HS-5 (cell line): ENCODE results near the gene KCNH2.

Experiments used
- DNase-seq: peaks from one replicate; pipeline ENCODE4 v3.0.0-alpha.2; 2012; ENCODE audit warnings: low read depth

The KCNH2 gene

DNA sequence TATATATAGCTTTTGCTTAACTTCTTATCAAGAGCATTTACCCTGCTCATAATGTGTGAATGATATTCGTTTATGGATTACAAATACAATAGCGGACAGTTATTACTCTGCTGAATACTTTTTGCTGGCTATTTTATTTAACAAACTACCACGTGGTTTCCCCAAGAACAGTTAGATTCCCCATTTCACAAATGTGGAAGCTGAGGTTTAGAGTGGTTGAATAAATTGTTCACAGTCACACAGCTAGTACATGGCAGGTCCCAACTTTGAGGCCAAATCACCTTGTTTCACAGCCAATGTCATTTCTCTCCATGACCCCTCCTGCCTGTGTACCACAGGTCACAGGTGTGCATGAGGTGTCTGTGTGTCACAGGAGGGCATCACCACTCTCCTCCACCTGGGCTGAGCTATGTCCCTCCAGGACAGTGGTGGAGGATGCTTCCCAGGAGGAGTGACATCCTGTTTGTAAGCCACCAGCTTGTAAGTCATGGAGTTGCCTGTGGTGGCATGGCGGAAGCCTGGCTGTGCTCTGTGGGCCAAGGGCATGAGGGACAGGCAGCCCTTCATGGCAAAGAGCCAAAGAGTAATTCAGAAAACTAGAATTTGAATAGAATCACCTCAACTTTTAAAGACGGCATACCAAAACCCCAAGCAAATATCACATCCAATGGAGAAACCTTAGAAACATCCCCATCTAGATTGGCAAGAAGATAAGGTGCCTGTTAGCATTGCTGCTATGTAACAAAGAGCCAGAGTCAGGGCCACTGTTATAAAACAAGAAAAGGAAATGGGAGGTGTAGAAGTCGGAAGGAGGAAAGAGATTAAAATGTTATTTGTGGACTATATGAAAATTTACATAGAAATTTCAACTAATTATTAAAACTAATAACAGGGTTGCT is 73.9 kb downstream of the KCNH2 start:
- DNase-seq = no peak

DNA sequence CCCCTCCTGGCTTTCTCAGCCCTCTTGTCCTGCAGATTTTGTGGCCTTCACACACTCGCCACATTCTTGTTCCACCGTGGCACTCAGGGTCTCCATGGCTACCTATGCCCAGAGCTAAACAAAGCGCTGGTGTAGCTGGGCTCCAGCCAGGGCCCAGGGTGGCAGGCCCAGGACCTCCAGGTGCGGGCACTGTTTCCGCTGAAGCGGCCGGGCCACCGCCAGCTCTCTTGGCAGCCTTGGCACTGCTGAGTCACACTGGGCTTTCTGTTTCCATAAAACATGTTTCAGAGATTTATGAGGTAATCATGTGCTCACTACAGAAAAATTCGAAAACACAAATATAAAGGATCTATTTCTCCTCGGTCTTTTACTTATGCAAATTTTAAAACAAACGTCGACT is 74.5 kb downstream of the KCNH2 start:
- DNase-seq = peak; percentile 46

DNA sequence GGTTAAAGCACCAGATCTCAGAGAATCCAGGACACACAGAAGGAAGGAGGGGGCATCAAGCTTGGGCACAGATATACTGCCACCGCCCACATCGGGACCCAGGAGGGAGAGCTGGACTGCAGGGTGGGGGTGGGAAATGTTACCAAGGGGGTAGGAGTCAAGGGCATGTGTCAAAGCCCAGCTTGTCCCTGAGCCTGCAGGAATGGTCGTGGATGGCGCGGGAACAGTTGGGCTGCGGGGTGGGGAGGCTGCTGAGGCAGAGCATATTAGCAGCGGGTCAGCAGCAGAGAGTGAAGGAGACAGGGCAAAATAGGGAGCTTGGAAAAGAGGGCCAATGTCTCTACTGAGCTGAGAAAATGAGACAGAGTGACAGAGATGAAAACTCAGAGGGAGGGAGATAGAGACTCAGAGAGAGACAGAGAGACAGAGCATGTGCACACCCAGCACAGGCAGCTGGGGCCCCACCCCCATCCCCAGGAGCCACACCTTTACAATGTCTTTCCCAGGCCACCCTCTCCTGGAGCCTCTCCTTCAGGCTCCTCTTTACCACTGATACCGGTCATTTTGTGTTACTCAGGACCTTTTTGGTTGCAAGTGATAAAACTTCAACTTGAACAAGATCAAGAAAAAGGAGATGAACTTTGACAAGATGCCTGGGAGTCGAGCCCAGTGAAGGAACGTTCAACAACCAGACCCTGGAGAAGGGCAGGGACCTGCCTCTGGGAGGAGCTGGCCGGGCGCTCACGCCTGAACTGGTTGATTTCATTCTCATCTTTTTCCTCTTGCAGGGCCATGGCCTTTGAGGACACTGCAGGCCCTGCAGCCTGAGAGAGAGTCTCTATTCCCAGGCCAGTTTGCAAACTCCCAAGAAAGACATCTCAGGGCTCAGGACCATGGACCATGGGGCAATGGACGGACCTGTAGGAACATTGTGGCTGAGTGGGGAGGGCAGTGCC is 75.8 kb downstream of the KCNH2 start:
- DNase-seq = no peak

DNA sequence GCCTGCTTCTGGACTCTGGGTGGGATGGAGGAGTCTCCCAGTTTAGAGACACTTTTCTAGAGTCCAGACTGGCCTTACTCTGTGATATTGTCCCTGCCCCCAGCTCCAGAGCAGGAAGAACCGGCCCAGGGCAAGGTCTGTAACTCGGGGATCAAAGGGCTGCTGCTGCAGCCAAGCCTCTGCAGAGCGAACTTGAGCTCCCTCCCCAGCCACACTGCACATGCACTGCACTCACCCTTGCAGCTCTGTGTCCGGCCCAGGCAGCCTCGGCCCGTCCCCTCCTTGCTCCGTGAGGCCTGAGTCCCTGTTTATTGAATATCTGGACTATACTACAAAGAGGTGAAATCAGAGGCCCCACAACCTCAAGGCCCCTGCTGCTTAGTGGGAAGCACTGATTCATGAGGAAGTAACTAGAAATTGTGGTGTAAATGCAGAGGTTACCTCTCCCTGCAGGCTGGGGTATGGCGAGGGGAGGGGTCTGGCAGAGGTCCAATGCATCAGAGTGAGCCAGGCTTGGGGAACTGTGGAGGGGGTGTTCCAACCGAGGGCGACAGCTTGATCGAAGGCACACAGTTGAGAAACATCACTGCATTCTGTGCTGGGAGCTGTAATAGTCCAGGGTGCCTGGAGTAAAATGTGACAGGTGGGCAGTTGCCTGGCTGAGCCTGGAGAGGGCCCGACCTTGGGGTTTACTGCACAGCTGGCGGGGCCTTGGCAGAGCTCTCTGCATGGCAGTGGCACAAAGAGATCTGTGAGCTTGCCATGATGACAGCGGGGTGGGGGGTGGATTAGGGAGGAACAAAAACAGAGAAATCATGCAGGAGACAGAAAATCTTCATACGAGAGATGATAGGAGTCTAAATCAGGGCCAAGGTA is 76.7 kb downstream of the KCNH2 start:
- DNase-seq = no peak

DNA sequence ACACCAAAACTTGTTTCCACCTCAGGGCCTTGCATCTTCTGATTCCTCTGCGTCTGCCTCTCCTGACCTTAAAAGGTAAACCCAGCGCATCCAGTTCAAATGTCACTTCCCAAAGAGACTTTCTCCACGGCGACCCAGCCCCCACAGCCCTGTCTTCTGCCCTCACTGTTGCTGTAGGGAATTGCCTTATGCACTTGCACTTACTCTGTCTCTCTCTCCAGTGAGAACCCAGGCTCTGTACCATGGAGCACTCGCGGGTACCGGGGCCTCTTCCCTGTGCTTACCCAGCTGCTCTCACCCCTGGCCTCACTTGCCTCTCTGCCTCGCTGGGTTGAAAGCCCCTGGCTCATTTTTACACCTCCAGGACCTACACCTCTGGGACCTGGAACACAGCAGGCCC is 77.4 kb downstream of the KCNH2 start:
- DNase-seq = no peak

DNA sequence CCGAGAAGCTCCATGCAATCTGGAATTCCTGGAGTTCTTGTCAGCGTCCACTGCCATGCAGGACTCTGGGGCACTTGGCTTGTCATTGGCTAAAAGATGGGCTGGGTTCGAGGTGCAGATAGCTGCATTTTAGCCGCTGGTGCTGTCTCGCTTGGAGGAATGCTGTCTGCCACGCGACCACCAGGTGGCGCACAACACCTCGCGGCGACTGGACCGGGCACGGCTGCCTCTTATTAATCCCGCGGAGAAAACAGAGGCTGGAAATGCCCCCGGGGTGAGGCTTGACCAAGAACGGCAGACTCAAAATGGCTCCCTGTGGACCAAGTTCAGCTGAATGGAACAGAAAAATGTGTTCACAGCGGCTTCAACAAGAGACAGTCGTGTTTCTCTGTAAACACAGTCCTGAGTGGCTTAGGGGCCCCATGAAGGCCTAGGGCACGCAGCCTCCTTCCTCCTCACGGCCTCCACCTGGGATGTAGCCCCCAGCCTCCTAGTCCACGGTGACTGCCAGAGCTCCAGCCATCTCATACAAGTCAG is 79.6 kb downstream of the KCNH2 start:
- peak; percentile 9 for DNase-seq

DNA sequence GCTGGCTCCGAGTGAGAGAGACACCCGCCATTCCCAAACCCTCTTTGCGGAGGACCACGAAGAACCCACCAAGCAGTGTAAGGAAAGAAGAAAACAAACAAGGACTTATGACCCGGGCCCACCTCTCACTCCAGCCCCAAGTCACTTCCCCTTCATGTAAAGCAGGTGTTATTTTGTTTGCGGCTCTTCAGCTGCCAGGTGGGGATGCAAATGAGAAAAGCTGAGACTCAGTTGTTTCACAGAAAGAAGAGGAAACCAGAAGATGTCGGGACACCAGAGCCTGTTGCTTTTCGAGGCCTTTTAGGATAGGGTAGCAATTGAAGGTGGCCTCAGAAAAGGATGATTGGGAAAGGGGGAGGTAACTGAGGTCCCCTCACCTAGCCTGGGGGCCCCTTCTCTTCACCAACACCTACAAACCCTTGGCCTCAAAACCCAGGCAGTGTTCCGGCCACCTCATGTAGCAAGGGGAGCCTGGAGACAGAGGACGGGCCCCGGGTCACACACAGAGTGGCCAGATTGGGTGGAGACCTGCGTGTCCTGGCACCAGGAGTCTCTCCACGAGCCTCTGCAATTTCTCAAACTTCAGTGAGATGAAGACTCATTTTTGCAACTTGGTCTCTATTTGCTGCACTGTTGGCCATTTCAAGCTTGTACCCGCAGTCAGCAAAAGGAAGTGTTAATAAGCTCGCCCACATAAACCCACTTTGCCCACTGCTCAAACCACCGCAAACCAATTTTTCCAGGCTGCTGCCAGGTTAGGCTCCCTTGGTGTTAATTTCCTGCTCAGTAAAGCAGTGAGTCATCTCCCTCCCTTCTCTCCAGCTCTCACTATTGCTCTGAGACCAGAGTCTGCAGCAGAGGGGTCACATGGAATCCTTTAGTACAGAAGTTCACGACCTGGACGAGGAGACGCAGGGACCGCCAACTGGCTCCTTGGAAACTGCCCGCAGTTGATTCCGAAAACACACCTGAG is 80.3 kb downstream of the KCNH2 start:
- no peak for DNase-seq

DNA sequence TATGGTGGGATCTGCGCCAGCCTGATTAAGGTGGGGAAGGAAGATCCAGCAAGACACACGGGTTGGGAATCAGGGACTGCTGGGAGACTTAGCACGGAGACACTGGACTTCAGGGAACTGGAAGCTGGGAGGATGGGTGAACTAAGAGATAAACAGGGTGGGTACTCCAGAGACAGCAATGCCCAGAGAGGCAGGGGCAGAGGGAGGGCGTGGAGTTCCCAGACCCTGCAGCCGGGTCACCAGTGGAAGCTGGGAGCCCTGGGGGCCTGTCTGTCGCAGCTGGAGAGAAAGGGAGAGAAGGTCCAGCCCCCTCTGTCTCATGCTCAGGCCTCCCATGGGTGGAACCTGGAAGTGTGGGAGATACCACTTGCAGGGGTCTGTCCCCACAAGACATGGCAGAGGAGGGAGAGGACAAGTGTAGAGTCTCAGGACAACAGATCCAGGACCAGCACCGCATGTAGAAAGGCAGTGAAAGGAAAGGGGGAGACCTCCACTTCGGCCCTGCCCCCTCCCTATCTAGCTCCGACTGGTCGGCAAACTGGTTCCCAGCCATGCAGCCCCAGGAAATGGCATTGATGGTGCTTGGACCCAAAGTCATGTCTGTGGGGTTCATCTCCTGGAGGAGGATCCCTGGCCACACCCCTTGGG is 81.4 kb downstream of the KCNH2 start:
- DNase-seq = no peak

DNA sequence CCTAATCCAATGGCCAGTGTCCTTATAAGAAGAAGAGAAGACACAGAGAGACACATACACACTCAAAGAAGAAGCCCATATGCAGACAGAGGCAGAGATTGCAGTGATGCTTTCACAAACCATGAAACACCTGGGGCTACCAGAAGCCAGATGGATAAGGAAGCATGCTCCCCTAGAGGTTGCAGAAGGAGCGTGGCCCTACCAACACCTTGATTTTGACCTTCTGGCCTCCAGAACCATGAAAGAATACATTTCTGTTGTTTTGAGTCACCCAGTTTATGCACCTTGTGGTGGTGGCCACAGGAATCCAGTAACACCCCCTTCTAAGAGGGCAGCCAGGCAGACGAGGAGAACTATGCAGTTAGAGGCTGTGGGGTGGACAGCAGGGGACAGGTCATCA is 82.3 kb downstream of the KCNH2 start:
- no peak for DNase-seq
